ENCODE data around the gene ARHGAP24.

DNA sequence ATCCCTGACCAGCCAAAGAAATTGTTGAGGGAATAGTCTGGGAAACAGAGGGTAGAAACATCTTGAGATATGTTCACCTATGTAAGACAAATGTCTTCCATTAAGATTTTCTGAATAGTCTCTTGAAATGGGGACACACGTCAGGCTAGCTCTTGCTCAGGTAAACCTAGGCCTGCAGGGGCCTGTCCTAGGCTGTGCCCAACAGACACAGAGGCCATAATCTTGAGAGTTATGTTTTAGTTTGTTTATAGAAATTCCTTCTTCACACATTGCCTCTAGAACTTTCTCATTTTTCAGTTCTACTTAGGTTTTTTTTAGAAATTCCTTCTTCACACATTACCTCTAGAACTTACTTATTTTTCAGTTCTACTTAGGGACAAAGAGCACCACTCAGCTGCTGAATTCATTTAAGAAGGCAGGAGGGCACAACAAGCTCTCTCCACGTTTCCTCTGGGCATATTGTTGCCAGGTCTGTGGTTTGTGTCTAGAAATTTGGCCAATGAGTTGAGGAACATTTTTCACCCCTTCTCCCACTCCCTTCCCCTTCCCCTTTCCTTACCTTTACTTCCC lies 94.9 kb downstream of the ARHGAP24 start:
- no peak for TF ChIP-seq GABPA (IDR thresholded peaks at IDR 0.05; ENCODE audit: low read depth)
- TF ChIP-seq, protein P1, sequence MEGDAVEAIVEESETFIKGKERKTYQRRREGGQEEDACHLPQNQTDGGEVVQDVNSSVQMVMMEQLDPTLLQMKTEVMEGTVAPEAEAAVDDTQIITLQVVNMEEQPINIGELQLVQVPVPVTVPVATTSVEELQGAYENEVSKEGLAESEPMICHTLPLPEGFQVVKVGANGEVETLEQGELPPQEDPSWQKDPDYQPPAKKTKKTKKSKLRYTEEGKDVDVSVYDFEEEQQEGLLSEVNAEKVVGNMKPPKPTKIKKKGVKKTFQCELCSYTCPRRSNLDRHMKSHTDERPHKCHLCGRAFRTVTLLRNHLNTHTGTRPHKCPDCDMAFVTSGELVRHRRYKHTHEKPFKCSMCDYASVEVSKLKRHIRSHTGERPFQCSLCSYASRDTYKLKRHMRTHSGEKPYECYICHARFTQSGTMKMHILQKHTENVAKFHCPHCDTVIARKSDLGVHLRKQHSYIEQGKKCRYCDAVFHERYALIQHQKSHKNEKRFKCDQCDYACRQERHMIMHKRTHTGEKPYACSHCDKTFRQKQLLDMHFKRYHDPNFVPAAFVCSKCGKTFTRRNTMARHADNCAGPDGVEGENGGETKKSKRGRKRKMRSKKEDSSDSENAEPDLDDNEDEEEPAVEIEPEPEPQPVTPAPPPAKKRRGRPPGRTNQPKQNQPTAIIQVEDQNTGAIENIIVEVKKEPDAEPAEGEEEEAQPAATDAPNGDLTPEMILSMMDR (IDR thresholded peaks at IDR 0.05) = no peak

All from SK-N-SH (cell line).